ENCODE data around the gene TBC1D22A.

Gene TBC1D22A

GRCh38 chr22:47200273-47201051 lies 438.0 kb downstream of the TBC1D22A start:
- DNase-seq (ENCODE audit: low read depth) = no peak

GRCh38 chr22:47201186-47201995 lies 438.9 kb downstream of the TBC1D22A start:
- no peak for DNase-seq (ENCODE audit: low read depth)

GRCh38 chr22:47201996-47202818 lies 439.8 kb downstream of the TBC1D22A start:
- no peak for DNase-seq (ENCODE audit: low read depth)

GRCh38 chr22:47202819-47203553 lies 440.5 kb downstream of the TBC1D22A start:
- DNase-seq (ENCODE audit: low read depth) = no peak

GRCh38 chr22:47203554-47203991 lies 441.1 kb downstream of the TBC1D22A start:
- DNase-seq (ENCODE audit: low read depth) = no peak

- no peak for DNase-seq (ENCODE audit: low read depth)
These were observed 441.8 kb downstream of the TBC1D22A start for GRCh38 chr22:47204002-47204979.

GRCh38 chr22:47205081-47205491 lies 442.6 kb downstream of the TBC1D22A start:
- no peak for DNase-seq (ENCODE audit: low read depth)

- DNase-seq (ENCODE audit: low read depth) = no peak
These were observed 443.1 kb downstream of the TBC1D22A start for GRCh38 chr22:47205554-47205953.

GRCh38 chr22:47206164-47206563 lies 443.7 kb downstream of the TBC1D22A start:
- DNase-seq (ENCODE audit: low read depth) = no peak

- no peak for DNase-seq (ENCODE audit: low read depth)
These were observed 444.3 kb downstream of the TBC1D22A start for GRCh38 chr22:47206666-47207218.

- DNase-seq (ENCODE audit: low read depth) = no peak
These were observed 444.9 kb downstream of the TBC1D22A start for GRCh38 chr22:47207387-47207786.

GRCh38 chr22:47207846-47208554 lies 445.6 kb downstream of the TBC1D22A start:
- no peak for DNase-seq (ENCODE audit: low read depth)

- no peak for DNase-seq (ENCODE audit: low read depth)
These were observed 446.2 kb downstream of the TBC1D22A start for GRCh38 chr22:47208630-47209029.

- no peak for DNase-seq (ENCODE audit: low read depth)
These were observed 446.6 kb downstream of the TBC1D22A start for GRCh38 chr22:47209040-47209514.

GRCh38 chr22:47209547-47210023 lies 447.1 kb downstream of the TBC1D22A start:
- no peak for DNase-seq (ENCODE audit: low read depth)

- DNase-seq (ENCODE audit: low read depth) = no peak
These were observed 447.7 kb downstream of the TBC1D22A start for GRCh38 chr22:47210112-47210657.

GRCh38 chr22:47210686-47211085 lies 448.2 kb downstream of the TBC1D22A start:
- no peak for DNase-seq (ENCODE audit: low read depth)

GRCh38 chr22:47213571-47214230 lies 451.3 kb downstream of the TBC1D22A start:
- peak; percentile 14 for DNase-seq (ENCODE audit: low read depth)
